Epithelial cell of prostate (primary cell): ENCODE results near the gene DDT.
"Not testable (repeated sequence)": the region's sequence is repeated elsewhere in the genome, so short reads cannot be mapped to it uniquely, and the experiment has no call there.

Experiments used
- DNase-seq: peaks from one replicate; pipeline ENCODE4 v3.0.0-alpha.2; 2011; ENCODE audit warnings: low read depth, low spot score
- H3K27ac ChIP-seq: fragments of 450-650 bp; 2 replicates; pipeline ENCODE4 v1.5.1; 2017; ENCODE audit warnings: mild to moderate bottlenecking

Gene DDT

DNA sequence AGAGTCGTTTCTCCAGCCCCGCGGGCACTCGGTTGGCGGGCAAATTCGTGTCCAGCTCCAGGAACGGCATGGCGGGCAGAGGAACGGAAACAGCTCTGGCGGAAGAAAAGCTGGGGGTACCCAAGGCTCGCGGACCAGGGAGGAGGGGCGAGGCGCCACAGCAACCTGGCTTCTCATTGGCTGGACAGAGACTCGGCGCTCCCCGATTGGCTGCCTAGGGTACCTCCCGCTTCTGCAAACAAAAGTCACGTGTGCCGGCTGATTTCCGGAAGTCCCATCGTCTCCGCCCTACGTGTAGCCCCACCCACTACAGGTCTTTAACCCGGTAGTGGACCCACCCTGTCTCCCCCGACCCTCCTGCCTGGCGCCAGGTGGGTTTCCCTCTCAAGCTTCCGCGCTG, at the start of gene DDT:
Gene DDT (minus strand): TSS at position 97 of the 400 bp plus-strand sequence. CDS start 27 bp downstream, at position 70.
- not testable (repeated sequence) for H3K27ac ChIP-seq, DNase-seq

DNA sequence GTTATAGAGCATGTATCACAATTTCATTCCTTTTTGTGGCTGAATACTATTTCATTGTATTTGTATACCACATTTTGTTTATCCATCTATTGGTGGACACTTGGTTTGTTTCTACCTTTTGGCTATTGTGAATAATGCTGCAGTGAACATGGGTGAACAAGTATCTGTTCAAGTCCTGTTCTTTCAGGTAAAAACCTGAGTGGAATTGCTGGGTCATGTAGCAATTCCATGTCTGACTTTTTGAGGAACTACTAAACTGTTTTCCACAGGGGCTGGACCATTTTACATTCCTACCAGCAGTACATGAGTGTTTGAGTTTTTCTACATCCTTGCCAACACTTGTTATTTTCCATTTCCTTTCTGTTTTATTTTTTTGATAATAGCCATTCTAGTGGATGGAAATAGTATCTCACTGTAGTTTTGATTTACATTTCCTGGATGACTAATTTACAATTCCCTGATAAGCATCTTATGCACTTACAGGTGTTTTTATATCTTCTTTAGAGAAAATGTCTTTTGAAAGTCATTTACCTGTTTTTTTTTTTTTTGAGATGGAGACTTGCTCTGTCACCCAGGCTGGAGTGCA, 49.1 kb upstream of the DDT start:
- no peak overlapping the region for H3K27ac ChIP-seq
- DNase-seq = no peak

DNA sequence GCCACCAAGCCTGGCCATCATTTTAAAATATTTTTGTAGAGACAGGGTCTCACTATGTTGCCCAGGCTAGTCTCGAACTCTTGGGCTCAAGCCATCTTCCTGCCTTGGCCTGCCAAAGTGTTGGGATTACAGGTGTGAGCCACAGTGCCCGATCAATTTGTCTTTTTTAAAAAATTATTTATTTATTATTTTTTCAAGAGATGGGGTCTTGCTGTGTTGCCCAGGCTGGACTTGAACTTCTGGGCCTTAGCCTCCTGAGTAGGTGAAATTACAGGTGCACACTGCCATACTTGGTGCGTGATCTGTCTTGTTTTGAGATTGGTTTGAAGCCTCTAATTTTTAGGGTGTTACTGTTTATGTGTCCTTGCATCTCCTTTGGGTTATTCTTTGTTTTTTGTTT, 47.1 kb upstream of the DDT start:
- DNase-seq = no peak
- no peak overlapping the region for H3K27ac ChIP-seq

DNA sequence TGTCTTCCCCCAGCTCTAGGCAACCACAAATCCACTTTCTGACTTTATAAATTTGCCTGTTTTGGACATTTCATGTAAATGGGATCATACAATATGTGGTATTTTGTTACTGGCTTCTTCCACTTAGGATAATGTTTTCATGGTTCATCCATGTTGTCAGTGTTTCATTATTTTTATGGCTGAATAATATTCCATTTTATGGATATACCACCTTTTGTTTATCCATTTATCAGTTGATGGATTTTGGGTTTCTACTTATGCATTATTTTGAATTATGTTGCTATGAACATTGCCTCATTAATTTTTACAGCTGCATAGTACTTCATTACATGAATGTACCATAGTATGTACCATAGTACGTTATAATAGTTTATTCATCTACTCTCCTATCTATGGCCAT, 41.9 kb upstream of the DDT start:
- H3K27ac ChIP-seq = no peak overlapping the region
- DNase-seq = no peak

DNA sequence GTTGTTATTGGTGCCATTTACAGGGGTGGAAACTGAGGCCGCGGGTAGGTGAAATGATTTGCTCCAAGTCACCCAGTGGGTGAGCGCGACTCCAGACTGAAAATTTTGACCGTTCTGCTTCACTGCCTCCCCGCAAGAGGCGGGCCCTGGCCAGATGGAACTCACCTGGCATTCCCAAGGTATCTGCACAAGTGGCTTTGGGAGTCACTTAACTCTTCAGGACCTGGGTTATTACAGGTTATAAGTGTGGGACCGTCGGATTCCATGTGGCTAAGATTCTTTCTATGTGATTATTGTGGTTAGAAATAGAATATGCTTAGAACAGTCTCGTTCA, 37.5 kb upstream of the DDT start:
- H3K27ac ChIP-seq = peak overlapping the region; percentile 57
- DNase-seq = no peak

DNA sequence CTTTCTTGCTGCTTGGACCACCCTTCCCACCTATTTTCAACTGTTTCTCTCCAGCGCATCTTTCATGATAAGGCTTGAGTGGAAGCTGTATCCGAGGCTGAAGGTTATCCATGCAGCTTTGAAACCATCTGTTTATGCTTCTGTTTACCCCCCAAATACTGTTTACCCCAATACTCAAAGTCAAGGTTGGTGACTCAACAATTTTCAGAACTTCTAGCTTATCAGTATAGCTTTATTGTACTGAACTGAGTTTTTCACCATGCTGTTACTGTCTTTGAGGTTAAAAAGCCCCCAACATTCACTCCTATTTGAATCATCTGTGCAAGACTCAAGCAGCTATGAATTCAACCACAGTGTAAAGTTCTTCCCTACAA, 35.8 kb upstream of the DDT start:
- no peak for DNase-seq
- no peak overlapping the region for H3K27ac ChIP-seq

DNA sequence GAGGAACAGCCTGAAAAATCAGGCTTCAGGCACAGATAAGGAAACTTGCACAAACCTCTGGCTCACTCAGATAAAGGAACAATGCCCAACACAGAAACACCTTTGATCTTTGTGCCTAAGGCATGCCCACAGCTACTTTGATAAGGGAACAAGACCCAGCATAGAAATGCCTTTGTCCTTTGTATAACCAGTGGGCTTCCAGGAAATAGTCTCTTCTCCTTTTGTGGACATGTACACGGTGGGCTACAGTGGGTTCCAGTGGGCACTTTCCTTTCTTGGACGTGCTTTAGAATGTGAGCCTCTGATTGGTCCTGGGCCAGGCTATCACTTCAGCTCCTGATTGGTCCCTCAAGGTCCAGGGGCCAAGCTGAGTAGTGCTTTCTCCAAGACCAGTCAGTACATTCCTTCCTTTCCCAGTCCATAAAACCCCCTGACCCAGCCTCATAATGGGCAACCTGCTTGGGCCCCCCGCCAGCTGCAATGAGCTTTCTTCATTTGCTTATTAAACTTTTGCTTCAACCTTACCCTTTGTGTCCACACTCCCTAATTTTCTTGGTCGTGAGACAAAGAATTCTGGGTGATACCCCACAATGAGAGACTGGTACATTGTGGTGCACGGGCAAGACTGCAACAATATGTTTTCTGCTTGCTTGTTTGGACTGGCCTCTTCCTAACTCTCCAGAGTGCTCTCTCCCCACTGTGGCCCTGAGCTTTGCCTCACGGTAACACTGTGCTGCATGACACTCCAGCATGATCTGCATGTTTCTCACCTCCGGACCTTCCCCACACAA, 35.2 kb upstream of the DDT start:
- no peak overlapping the region for H3K27ac ChIP-seq
- no peak for DNase-seq

DNA sequence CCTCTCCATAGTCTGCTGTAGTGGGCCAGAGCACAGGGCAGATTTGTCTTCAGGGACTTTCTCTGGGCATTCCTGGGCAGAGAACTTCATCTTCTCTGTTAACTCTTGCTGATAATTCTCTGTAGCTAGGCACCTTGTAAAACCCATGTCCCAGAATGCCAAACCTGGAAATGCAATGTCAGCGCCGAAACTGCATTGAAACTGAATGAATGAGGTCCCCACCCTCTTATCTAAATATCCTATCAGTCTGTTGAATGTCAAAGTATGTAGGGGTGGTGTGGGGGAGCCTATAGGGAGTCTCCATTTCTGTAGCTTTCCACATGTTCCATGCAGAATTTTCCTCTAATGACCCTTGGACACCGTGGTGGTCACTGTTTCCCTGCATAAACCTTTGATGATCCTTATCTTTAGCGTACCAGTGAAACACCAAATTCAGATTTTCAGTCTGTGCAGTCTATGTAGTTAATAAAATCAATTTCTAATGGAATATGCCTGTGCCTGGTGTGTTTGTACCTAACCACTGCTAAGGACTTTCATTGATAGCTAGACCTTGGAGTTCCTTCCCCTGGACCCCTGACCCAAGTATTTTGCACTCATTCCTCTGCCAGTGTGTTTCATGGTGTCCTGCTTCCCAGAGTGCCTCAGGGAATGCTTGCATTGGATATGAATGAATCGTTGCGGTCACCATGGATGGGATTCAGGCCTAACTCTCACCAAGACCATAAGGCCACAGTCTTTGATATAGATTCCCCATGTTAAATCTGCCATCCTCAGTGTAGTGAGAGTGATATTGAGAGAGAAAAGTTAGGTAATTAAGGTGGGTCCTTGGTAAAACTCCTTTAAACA, 34.4 kb upstream of the DDT start:
- no peak for DNase-seq
- no peak overlapping the region for H3K27ac ChIP-seq

DNA sequence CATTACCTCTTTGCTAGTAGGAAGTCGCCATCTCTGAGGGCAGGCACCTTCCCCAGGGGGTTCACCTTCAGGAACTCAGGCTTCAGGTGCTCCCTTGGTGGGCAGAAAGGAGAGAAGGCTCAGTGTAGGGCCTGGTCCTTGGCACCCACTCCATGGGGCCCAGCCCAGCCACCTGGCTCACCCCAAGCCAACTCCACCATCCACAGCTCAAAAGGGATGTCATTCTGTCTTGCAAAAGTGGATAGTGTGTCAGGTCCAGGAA, 33.7 kb upstream of the DDT start:
- DNase-seq = no peak
- H3K27ac ChIP-seq = no peak overlapping the region

DNA sequence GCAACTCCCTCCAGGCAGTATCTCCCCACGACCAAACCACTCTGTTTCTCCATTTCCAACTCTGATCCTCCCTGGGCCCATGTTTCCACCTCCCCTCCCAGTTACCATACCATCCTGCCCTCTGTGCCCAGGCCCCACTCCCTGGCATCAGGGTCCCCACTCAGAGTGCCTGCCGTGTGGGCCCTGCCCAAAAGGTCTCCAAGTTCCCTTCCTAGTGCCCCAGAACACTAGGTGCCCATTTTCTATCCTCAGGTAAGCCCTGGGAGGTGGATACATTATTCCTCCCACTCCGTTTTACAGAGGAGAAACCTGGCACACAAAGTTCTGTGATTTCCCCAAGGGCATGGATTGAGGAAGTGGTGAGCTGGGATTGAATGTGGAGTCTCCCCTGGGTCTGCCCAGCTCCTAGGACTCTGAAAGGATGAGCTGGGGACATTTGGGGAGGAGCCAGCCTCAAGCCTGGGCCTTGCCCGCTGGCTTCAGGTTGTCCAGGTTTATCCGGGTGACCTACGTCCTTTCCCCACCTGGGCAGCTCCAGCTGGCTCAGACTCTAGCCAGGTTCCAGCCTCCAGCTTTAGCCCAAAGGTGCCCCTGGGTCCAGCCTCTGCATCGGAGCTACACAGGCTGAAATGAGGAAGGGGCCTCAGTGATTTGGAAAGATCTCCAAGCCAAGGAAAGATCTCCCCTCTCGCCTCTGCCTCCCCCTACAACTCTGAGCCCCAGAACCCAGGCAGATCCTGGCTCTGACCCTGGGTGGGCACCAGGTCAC, 33.2 kb upstream of the DDT start:
- DNase-seq = no peak
- no peak overlapping the region for H3K27ac ChIP-seq

DNA sequence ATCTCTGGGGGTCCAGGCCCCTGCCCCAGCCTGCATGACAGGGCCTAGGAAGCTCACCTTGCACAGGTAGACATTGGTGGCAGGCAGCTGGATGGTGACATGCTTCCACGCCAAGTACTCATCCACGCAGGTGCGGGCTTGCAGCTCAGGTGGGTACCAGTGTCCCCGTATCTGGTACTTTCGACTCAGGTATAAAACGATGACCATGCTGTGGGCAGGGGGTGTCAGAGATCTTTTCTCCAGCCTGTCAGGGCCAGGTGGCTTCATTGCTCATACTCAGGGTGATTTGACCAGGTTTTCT, 32.6 kb upstream of the DDT start:
- no peak overlapping the region for H3K27ac ChIP-seq
- no peak for DNase-seq

DNA sequence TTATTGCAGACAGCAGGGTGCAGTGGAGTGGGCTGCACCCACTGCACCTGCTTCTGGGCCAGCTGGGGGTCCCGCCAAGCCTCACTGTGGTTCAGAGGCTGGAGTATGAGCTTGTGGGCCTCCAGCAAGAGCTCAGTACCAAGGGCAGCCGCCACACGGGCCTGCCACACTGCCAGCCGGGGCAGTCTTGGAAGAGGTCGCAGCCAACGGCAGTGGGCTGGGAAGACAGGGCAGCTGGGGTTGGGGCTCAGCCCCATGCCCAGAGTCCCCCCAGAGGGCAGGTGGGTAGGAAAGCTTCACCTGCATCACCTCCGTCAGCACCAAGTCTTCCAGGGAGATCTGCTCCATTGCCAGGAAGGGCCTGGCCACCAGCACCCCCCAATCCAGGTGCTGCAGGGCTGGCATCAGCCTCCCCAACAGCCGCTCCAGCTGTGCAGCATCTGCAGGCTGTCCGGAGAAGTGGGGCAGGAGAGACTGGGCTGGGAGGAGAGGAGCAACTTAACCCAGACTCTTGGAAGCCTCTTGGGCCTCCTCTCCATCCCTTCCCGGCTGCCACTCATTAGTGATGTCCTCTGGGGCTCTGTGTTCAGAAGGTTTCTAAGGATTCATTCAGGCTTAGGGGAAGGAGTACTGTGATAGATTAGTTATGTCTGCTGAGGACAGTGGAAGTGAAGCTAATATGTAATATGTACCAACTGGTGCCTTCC, 32.1 kb upstream of the DDT start:
- DNase-seq = no peak

DNA sequence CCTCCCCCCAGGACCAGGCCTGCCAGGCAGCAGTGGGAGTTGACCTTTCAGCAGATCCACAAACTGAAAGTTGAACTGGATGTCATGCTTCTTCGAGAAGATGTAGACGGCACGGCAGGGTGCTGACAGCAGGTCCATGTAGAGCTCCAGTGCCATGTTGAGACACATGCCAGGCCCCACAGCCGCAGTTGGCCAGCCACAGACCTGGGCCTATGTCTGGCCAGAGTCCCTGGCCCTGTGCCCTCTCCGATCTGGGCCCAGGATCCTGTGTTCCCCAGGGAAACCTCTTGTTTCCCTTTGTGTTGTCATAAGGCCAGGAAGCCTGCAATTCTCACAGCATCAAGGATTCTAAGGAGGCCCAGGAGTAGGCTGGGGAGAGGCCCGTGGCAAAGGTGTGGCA, 31.0 kb upstream of the DDT start, which contains the start of gene GSTT4:
Gene GSTT4 (minus strand): TSS at position 253 of the 400 bp plus-strand sequence. CDS start 97 bp downstream, at position 156.
- no peak for DNase-seq
- no peak within 1 kb of the TSS for H3K27ac ChIP-seq

More for the DNA sequence above, 32.1 kb upstream of the DDT start:
- no peak overlapping the region for H3K27ac ChIP-seq

DNA sequence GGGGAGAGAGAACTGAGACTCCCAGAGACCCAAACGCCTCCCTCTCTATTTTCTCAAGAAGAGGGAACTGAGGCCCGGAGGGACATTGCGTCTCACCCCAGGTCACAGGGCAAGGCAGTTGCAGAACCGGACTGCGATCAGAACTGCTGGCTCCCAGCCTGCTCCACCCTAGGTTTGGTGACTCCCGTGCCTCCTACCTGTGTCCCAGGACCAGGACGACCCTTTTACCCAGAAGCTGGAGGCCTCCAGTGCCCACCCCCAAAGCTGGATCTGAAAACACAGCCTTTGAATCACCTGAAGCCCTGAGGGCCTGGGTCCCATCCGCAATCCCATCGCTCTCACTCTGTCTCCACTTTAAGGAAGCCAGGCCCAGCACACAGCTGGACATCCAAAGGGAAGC, 29.6 kb upstream of the DDT start:
- no peak for DNase-seq
- no peak overlapping the region for H3K27ac ChIP-seq

DNA sequence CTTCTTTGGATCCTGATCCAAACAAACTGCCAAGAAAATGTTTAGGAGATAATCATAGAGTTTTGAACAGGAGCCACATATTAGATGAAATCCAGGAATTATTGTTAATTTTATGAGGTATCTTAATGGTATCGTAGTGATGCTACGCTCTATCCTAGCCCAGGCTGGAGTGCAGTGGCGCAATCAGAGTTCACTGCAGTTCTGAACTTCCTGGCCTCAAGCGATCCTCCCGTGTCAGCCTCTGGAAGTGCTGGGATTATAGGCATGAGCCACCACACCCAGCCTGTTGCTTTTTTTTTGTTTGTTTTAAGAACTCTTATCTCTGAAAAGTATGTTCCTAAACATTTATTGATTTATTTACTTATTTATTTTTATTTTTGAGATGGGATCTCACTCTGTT, 28.6 kb upstream of the DDT start:
- DNase-seq = no peak
- H3K27ac ChIP-seq = no peak overlapping the region

DNA sequence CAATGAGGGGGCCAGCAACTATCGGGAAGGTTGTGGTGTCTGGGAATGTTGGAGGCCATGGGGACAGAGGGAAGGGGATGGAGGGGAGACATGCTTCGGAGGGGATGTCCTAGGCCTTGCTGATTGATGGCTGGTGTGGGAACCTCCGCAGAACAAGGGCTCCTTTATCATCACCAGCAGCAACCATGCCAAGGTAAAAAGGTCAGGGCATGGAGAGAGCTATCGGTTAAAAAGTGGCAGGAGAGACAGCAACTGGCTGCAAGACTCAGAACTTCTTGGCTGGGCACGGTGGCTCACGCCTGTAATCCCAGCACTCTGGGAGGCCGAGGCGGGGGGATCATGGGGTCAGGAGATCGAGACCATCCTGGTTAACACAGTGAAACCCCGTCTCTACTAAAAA, 28.0 kb upstream of the DDT start:
- DNase-seq = no peak

DNA sequence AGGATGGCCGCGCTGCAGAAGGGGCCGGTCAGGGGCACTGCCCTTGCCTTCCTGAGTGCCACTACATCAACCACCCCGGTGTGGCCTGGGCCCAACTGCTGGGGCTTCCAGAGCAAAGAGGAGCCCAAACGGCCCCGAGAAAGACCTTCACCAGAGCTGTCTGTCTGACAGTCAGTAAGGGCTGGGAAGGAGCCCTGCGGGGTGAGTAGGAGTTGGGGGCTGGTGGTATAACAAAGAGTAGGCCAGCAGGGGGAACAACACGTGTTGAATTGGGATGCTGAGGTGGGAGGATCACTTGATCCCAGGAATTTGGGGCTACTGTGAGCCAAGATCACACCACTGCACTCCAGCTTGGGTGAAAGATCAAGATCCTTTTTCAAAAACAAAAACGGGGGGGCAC, 27.1 kb upstream of the DDT start:
- no peak overlapping the region for H3K27ac ChIP-seq
- no peak for DNase-seq

More for the DNA sequence above, 28.0 kb upstream of the DDT start:
- no peak overlapping the region for H3K27ac ChIP-seq

DNA sequence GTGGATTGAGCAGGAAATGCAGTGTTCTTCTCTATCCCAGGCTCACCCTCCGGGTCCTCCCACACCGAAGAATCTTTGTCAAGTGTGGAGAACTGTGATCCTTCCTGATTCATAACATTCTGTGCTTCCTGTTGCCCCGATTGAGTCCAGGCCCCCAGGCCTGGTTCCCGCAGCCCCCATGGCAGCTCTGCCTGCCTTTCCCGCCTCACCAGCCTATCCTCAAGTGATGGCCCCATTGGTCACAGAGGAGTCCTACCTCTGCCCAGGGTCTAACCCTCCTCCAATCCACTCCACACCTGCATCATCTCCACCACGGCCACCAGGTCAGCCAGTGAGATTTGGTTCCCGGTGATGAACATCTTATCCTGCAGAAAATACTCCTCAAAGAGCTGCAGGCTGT, 25.5 kb upstream of the DDT start:
- not testable (repeated sequence) for DNase-seq, H3K27ac ChIP-seq

DNA sequence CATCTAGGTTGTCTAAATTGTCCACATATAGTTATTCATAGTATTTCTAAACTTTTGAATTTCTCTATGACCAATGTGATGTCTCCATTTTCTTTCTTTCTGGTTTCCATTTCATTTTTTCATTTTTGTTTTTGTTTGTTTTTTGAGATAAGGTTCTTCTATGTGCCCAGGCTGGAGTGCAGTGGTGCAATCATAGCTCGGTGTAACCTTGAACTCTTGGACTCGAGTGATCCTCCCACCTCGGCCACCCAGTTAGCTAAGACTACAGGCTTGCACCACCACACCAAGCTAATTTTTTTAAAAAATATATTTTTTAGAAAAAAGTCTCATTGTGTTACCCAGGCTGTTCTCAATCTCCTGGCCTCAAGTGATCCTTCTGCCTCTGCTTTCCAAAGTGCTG, 22.9 kb upstream of the DDT start:
- no peak for DNase-seq

DNA sequence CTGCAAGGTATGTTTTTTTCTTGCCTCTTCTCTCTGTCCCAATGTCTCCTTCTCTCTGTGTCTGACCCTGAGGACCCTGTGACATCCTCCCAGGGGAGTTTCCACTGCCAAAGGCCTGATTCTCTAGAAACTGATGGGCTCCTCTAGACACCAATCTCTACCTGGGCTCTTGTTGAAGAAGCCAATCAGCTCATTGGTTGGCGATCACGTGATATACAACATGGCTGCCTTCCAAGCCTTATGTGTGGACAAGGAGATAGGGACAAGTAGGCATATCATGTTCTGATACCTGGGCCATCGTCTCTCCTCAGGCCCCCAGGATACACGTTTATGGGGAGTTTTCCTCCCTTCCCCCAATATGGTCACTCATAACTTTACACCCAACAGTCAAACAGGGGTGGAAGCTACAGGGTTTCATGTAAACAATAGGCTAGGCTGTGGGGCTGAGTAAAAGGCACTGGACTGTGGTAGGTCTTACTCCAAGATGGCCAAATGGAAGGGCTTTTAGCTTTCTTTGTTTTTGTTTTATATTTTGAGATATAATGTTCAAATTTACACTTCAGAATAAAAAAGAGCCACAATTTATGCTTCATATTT, 19.4 kb upstream of the DDT start:
- not testable (repeated sequence) for DNase-seq, H3K27ac ChIP-seq

More for the DNA sequence above, 22.9 kb upstream of the DDT start:
- no peak overlapping the region for H3K27ac ChIP-seq
